Measurements from ENCODE around the gene PBX3. TPM values are rescaled to one million over a fixed set of nuclear protein-coding genes. Genes with fewer than 3 reads are reported as not detected.

PBX3 gene
- total RNA-seq, 4 donors from 2014 or later = 14.1 to 31.1 (median 21.6) TPM

DNA sequence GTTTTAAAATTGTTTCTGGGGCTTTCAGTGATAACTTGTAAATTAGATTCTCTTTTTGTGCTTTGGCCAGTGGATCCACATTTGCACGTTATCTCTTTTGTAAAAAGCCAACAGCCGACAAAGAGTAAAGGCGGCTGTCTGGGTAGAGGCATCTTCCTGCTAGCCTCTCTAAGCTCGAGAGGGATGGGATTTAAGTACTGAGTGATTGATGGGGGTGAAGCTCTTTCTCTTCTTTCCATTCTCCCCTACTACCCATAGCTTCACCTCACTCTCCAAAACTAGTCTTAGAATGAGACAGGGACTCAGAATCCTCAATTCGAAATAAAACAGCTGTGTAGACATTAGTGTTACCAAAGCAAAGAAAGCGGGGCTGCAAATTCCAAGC, 3.4 kb downstream of the PBX3 start:
- no peak for TF ChIP-seq POLR2A (IDR thresholded peaks at IDR 0.05)
- TF ChIP-seq, protein P1, sequence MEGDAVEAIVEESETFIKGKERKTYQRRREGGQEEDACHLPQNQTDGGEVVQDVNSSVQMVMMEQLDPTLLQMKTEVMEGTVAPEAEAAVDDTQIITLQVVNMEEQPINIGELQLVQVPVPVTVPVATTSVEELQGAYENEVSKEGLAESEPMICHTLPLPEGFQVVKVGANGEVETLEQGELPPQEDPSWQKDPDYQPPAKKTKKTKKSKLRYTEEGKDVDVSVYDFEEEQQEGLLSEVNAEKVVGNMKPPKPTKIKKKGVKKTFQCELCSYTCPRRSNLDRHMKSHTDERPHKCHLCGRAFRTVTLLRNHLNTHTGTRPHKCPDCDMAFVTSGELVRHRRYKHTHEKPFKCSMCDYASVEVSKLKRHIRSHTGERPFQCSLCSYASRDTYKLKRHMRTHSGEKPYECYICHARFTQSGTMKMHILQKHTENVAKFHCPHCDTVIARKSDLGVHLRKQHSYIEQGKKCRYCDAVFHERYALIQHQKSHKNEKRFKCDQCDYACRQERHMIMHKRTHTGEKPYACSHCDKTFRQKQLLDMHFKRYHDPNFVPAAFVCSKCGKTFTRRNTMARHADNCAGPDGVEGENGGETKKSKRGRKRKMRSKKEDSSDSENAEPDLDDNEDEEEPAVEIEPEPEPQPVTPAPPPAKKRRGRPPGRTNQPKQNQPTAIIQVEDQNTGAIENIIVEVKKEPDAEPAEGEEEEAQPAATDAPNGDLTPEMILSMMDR (IDR thresholded peaks at IDR 0.05) = no peak
- no peak overlapping the region for H3K4me3 ChIP-seq (ENCODE audit: low read depth, poor library complexity, severe bottlenecking)
- no peak for DNase-seq (ENCODE audit: low spot score in 2 of 2)
- intact Hi-C loops (cut with DNase I; ENCODE audit: low total_unique reads) = no loop called here
- WGBS, 2 donors = 54 to 72% methylated on average over 6 of the region's 6 CpGs

DNA sequence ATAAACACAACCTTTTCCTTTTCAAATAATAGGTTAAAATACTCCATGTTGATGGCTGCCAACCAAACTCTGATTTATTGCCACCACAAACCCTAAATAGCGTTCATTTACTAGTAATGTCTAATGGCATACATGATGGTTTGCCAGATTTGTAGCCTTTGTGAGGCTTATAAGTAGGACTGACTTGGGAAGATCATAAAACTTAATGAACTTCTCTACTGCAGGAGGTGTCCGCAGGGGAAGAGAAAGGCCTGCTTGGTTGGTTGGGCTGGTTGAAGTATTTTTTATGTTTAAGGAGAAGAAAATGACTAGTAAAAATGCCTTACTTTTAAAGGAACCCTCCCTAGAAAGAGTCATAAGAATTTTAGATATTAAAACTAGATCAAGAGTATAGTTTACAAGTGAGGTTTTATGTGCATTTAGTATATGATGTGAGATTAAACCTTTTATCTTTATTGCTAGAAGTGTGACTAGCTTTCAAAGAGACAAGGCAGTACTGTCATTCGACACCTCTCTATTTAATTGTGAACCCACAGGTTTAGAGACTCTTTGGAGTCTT, 5.0 kb downstream of the PBX3 start:
- DNase-seq (ENCODE audit: low spot score in 2 of 2) = no peak
- TF ChIP-seq, protein P1 (IDR thresholded peaks at IDR 0.05) = no peak
- TF ChIP-seq POLR2A (IDR thresholded peaks at IDR 0.05) = no peak
- H3K4me3 ChIP-seq (ENCODE audit: low read depth, poor library complexity, severe bottlenecking) = no peak overlapping the region
- intact Hi-C loops (cut with DNase I; ENCODE audit: low total_unique reads) = no loop called here
- 60 to 72% methylated on average over 3 of the region's 3 CpGs for WGBS, 2 donors

DNA sequence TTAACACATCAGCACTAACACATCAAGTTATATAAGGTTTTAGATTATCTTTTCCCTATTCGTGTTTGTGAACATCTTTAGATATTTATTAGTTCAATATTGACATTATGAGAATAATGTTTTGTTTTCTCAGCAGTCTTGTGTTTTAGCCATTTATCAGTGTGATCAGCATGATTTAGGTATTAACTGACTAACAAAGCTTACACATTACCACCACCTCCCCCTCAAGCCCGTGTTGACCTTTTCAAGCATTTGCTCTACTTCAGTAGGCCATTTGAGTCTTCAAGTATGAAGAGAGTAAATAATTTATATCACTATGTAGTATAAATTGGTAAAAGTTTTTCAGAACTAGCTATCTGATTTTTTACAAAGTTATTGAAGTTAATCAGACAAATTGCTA, 6.9 kb downstream of the PBX3 start:
- no peak for DNase-seq (ENCODE audit: low spot score in 2 of 2)
- no peak overlapping the region for H3K4me3 ChIP-seq (ENCODE audit: low read depth, poor library complexity, severe bottlenecking)
- 59 to 66% methylated on average over 2 of the region's 2 CpGs for WGBS, 2 donors
- intact Hi-C loops (cut with DNase I; ENCODE audit: low total_unique reads) = no loop called here
- no peak for TF ChIP-seq POLR2A (IDR thresholded peaks at IDR 0.05)
- TF ChIP-seq, protein P1 (IDR thresholded peaks at IDR 0.05) = no peak

DNA sequence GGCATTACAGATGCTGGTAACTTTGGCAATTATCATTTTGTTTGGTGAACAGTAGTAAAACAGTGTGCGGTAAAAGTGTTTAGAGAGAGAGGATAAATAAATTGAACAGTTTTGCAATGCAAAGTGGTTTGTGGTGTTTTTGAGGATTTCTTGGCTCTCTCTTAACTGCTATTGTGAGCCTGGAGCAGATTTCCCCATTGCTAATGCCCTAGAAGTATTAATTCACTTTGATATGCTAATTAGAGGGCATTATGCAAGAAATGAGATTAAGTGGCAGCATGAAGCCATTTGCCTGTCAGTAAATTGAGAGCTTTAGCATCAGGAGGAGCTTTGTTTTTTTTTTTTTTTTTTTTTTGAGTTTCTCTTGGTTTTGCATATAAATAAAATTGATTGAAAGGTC, 8.2 kb downstream of the PBX3 start:
- DNase-seq (ENCODE audit: low spot score in 2 of 2) = no peak
- TF ChIP-seq POLR2A (IDR thresholded peaks at IDR 0.05) = no peak
- TF ChIP-seq, protein P1 (IDR thresholded peaks at IDR 0.05) = no peak
- intact Hi-C loops (cut with DNase I; ENCODE audit: low total_unique reads) = no loop called here
- no peak overlapping the region for H3K4me3 ChIP-seq (ENCODE audit: low read depth, poor library complexity, severe bottlenecking)
- 64 to 69% methylated on average over 1 of the region's 1 CpG for WGBS, 2 donors

DNA sequence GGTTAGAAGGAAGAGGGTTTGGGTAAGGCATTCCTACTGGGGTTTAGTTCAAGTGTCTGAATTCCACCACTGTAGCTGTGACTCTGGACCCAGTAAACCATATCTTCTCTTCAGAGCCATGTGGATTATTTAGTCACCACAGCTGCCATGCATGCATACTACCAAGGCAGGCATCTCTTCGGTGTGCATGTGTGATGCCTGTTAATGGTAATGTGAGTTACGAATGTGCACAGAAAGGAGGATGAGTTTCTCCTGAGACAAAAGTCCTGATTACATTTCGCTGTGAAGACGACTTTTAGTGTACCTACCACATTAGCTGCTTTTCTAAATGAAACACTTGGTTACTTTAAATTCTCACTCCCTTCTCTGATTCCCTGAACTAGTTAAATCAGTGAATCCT, 9.3 kb downstream of the PBX3 start:
- intact Hi-C loops (cut with DNase I; ENCODE audit: low total_unique reads) = no loop called here
- no peak for DNase-seq (ENCODE audit: low spot score in 2 of 2)
- no peak for TF ChIP-seq POLR2A (IDR thresholded peaks at IDR 0.05)
- TF ChIP-seq, protein P1 (IDR thresholded peaks at IDR 0.05) = no peak
- no peak overlapping the region for H3K4me3 ChIP-seq (ENCODE audit: low read depth, poor library complexity, severe bottlenecking)
- 98% methylated on average over 4 of the region's 4 CpGs for WGBS, 2 donors

DNA sequence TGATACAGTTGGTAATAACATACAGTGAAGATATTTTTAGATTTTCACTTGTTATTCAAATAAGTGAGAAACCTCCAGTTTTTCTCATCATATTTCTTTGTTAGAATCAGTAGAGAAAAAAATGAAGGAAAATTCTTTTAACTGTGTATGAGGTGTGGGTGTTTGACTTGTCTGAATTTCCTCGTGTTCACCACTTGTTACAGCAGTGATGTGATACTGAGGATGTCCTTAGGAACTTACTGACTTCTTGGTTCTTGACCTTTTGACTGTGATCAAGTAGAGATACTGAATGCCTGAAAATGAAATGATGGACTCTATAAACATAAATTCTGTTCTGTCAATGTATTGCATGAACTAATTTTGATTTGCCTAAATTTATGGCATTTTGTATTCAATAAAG, 10.7 kb downstream of the PBX3 start:
- H3K4me3 ChIP-seq (ENCODE audit: low read depth, poor library complexity, severe bottlenecking) = no peak overlapping the region
- TF ChIP-seq, protein P1 (IDR thresholded peaks at IDR 0.05) = no peak
- 75 to 94% methylated on average over 1 of the region's 1 CpG for WGBS, 2 donors
- intact Hi-C loops (cut with DNase I; ENCODE audit: low total_unique reads) = no loop called here
- no peak for DNase-seq (ENCODE audit: low spot score in 2 of 2)

All from lower leg skin (tissue), 4 donors.